B cell (primary cell): ENCODE results near the gene EHD4.

Experiments used
- CTCF ChIP-seq: fragments of 200-600 bp; IDR thresholded peaks from one replicate; pipeline ENCODE4 v1.8.0; 2022; ENCODE audit warnings: antibody characterized with exemption, mild to moderate bottlenecking
- EZH2 ChIP-seq: IDR thresholded peaks from 2 replicates; pipeline ENCODE4 v1.6.1; 2012; ENCODE audit warnings: borderline replicate concordance, low read depth, mild to moderate bottlenecking, moderate library complexity, low read length; ENCODE audit not compliant: insufficient read depth, poor library complexity, severe bottlenecking

GRCh38 chr15:41855261-41855961, 116.9 kb downstream of the EHD4 start:
- TF ChIP-seq CTCF = no peak
- no peak for TF ChIP-seq EZH2
